ENCODE measurements around the gene HOMER1. TPM values are rescaled to one million over a fixed set of nuclear protein-coding genes. Genes with fewer than 3 reads are reported as not detected.
A peak's percentile ranks its signal among the peaks of the same experiment; 100 is the strongest.

Gene HOMER1
- total RNA-seq, 1 experiment from 2014 or later = 26.6 TPM

GRCh38 chr5:79560771-79561524 lies 47.0 kb upstream of the HOMER1 start:
- TF ChIP-seq CTCF (IDR thresholded peaks at IDR 0.05; ENCODE audit: unreplicated experiment) = no peak
- Mint-ChIP-seq H3K4me1 (ENCODE audit: low read depth, unreplicated experiment) (peaks cover 9% of the 10 kb centered on the region), H3K27ac (ENCODE audit: unreplicated experiment) (no peak overlapping the region), H3K36me3 (ENCODE audit: insufficient read depth, unreplicated experiment) (no peaks in the 10 kb centered on the region), H3K27me3 (ENCODE audit: unreplicated experiment) (peaks cover 13% of the 10 kb centered on the region), H3K9me3 (ENCODE audit: low read depth, unreplicated experiment) (no peaks in the 10 kb centered on the region), H3K4me3 (ENCODE audit: low read depth, unreplicated experiment) (no peak overlapping the region)
- DNase-seq = no peak
- no TSS peak for BruUV-seq (replicated peaks)
- CTCF ChIA-PET = no interaction called here
- intact Hi-C loops (cut with micrococcal nuclease; ENCODE audit: unreplicated experiment) = no loop called here

- no peak for TF ChIP-seq CTCF (IDR thresholded peaks at IDR 0.05; ENCODE audit: unreplicated experiment)
- BruUV-seq (replicated peaks) = no TSS peak
- intact Hi-C loops (cut with micrococcal nuclease; ENCODE audit: unreplicated experiment) = no loop called here
- CTCF ChIA-PET = no interaction called here
- no peak overlapping the region for H3K27ac Mint-ChIP-seq (ENCODE audit: unreplicated experiment)
- no peaks in the 10 kb centered on the region for H3K27me3 Mint-ChIP-seq (ENCODE audit: unreplicated experiment)
- H3K4me3 Mint-ChIP-seq (ENCODE audit: low read depth, unreplicated experiment) = no peak overlapping the region
- H3K36me3 Mint-ChIP-seq (ENCODE audit: insufficient read depth, unreplicated experiment) = no peaks in the 10 kb centered on the region
- H3K4me1 Mint-ChIP-seq (ENCODE audit: low read depth, unreplicated experiment) = no peaks in the 10 kb centered on the region
- no peak for DNase-seq
- H3K9me3 Mint-ChIP-seq (ENCODE audit: low read depth, unreplicated experiment) = no peaks in the 10 kb centered on the region
Measured at GRCh38 chr5:79555418-79555817, 41.5 kb upstream of the HOMER1 start.

- Mint-ChIP-seq H3K4me3 (ENCODE audit: low read depth, unreplicated experiment) (no peak overlapping the region), H3K4me1 (ENCODE audit: low read depth, unreplicated experiment) (peaks cover 7% of the 10 kb centered on the region), H3K36me3 (ENCODE audit: insufficient read depth, unreplicated experiment) (peaks cover 3% of the 10 kb centered on the region), H3K9me3 (ENCODE audit: low read depth, unreplicated experiment) (no peaks in the 10 kb centered on the region), H3K27ac (ENCODE audit: unreplicated experiment) (no peak overlapping the region), H3K27me3 (ENCODE audit: unreplicated experiment) (no peaks in the 10 kb centered on the region)
- no TSS peak for BruUV-seq (replicated peaks)
- no peak for DNase-seq
- intact Hi-C loops (cut with micrococcal nuclease; ENCODE audit: unreplicated experiment) = no loop called here
- CTCF ChIA-PET = interaction anchor here (0.5 kb wide), 1 partner anchor 1534 kb away, joined by 4 read pairs; no protein-coding TSS in a partner anchor
- no peak for TF ChIP-seq CTCF (IDR thresholded peaks at IDR 0.05; ENCODE audit: unreplicated experiment)
Measured at GRCh38 chr5:79552984-79553383, 39.0 kb upstream of the HOMER1 start.

- CTCF ChIA-PET = interaction anchor here (1.0 kb wide), 1 partner anchor 141 kb away, joined by 7 read pairs; no protein-coding TSS in a partner anchor
- Mint-ChIP-seq H3K9me3 (ENCODE audit: low read depth, unreplicated experiment) (no peaks in the 10 kb centered on the region), H3K4me3 (ENCODE audit: low read depth, unreplicated experiment) (peak overlapping the region; percentile 41), H3K27ac (ENCODE audit: unreplicated experiment) (peak overlapping the region; percentile 75), H3K27me3 (ENCODE audit: unreplicated experiment) (no peaks in the 10 kb centered on the region), H3K36me3 (ENCODE audit: insufficient read depth, unreplicated experiment) (peaks cover 5% of the 10 kb centered on the region), H3K4me1 (ENCODE audit: low read depth, unreplicated experiment) (peaks cover 21% of the 10 kb centered on the region)
- no peak for TF ChIP-seq CTCF (IDR thresholded peaks at IDR 0.05; ENCODE audit: unreplicated experiment)
- intact Hi-C loops (cut with micrococcal nuclease; ENCODE audit: unreplicated experiment) = no loop called here
- peak; percentile 79 for DNase-seq
- BruUV-seq (replicated peaks) = no TSS peak
Measured at GRCh38 chr5:79547982-79548381, 34.0 kb upstream of the HOMER1 start.
